ENCODE measurements around the gene MESP1.

GRCh38 chr15:89772932-89773583 lies 22.0 kb upstream of the MESP1 start:
- TF ChIP-seq CTCF (IDR thresholded peaks at IDR 0.05) (peak in 1 of 5 experiments; percentile 4), EP300 (IDR thresholded peaks at IDR 0.05) (no peak)
